ENCODE data around the gene ZNF524. TPM values are rescaled to one million over a fixed set of nuclear protein-coding genes. Genes with fewer than 3 reads are reported as not detected.

ZNF524 gene
- total RNA-seq, 1 donor from 2014 or later, result 21.2 TPM

DNA sequence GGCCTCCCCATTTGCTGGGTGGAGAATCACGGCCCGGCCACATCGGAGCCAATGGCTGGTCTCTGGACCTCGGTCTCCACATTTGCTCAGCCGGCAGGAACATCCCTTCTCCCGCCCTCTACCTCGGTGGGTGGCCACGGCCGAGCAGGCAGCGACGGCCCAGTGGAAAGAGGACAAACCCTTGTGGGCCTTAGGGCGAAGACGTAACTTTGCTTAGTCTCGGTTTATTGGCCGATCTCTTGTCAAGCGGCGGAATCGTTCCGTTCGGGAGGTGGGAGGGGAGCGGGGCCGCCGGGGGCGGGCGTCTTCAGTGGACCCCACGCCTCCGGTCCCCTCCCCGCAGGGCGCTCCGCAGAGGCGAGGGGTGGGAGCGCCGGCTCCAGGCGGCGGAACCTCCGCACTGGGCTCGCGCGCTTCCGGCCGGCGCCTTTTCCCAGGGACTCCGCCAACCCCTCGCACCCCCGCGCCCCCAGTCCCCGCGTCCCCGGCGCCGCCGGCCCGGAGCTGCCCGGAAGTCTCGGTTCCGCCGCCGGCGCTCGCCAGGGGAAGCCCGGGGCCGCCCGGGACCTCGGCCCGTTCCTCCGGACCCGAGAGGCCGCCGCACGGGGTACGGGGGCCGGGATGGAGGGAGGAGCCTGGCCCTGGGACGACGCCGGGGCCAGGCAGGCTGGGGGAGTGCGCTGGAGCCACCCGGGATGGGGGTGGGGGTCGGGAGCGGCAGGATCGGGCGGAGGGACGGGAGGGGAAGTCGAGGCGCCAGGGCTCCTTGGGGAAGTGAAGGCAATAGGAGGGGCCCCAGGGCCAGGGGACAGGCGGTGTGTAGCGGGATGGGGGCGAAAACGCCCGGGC is 40.7 kb downstream of the ZNF524 start, which contains the start of gene ZNF580:
Gene ZNF580 (plus strand): TSS at position 426 of the 849 bp plus-strand sequence. CDS start 1,507 bp downstream, outside the sequence.
- intact Hi-C loops (cut with micrococcal nuclease), result loop anchor here (5.0 kb wide), 1 partner anchor 1178 kb away; the partner anchor contains the start of gene LENG9

DNA sequence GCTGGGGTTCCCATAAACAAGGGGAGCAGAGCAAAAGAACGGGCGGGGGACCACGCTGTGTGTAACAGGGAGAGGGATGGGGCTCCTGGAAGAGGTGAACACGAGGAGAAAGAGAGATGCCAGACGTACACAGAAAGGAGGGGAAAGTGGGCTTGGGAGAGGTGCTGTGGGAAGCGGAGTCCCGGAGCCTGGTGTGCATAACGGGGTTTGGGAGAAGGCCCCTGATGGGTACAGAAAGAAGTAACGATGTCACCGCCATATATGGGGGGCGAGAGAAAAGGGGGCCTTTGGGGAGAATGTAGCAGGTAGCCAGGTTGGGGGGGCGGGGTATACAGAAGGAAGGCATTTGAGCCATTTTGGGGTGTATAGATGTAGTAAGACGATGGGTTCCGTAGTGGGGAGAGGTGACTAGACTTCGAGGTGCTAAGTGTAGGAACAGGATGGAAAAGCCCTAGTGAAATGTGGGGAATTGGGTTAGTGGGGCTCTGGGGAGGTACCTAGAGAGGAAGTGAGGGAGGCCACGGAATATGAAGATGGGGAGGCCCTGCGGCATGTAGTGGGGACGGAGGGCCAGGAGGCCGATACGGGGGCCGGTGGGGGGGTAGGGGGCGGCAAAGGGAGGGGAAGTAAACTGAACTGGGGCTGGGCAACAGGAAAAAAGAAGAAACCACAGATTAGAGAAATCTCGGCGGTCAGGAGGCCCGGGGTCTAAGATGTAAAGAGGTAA is 41.5 kb downstream of the ZNF524 start:
- intact Hi-C loops (cut with micrococcal nuclease), result loop anchor here (5.0 kb wide), 1 partner anchor 1179 kb away; the partner anchor contains the start of gene LENG9

GRCh38 chr19:55642153-55643002 is 42.3 kb downstream of the ZNF524 start:
- intact Hi-C loops (cut with micrococcal nuclease), result loop anchor here (1.0 to 5.0 kb wide), 3 partner anchors 7 to 1180 kb away; partner anchors contain the start of gene LENG9

DNA sequence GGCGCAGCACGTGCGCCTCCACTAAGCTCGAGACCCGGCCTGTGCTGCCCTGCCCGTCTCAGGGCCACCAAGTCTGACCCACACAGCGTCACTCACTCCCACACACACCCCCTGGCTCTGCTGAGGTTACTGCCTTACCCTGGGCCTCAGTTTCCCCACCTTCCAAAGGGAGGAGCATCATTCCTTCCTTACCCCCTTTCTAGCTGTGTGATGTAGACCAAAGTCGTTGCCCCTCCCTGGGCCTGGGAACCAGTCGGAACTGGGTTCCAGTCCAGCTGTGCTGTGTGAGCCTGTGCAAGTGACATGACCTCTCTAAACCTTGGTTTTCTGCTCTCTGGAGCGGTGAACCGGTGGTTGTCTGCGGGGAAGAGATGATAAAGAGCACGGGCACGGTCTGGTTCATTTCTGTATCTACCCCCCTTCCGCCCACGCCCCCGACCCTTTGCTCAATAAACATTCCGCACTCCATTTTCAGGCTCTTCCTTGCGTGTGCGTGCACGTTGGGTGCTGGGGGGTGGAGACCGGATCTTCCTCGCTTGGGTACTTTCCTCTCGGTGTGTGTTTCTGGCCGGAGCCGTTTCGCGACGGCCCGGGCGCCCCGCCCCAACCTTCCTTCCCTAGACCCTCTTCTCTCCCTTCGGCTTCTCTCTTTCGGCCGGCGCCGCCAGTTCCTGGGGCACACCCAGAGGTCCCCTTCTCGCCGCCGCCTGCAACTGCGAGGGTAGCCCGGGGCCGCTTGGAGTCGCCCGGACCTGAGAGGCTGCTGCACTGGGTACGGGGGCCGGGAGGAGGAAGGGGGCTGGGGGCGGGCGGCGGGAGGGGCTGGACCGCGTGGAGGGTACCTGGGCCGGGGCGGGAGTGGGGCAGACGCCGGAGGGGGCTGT is 43.2 kb downstream of the ZNF524 start, which contains the start of gene ZNF581:
Gene ZNF581 (plus strand): TSS at position 647 of the 884 bp plus-strand sequence. CDS start 923 bp downstream, outside the sequence.
- intact Hi-C loops (cut with micrococcal nuclease), result loop anchor here (1.0 to 5.0 kb wide), 3 partner anchors 8 to 1181 kb away; partner anchors contain the start of gene LENG9

- intact Hi-C loops (cut with micrococcal nuclease), result loop anchor here (1.0 to 5.0 kb wide), 3 partner anchors 9 to 1182 kb away; partner anchors contain the start of gene LENG9
These were observed 43.7 kb downstream of the ZNF524 start for GRCh38 chr19:55643887-55644176.

GRCh38 chr19:55644191-55644833 is 44.2 kb downstream of the ZNF524 start:
- intact Hi-C loops (cut with micrococcal nuclease), result loop anchor here (5.0 kb wide), 1 partner anchor 1182 kb away; the partner anchor contains the start of gene LENG9

DNA sequence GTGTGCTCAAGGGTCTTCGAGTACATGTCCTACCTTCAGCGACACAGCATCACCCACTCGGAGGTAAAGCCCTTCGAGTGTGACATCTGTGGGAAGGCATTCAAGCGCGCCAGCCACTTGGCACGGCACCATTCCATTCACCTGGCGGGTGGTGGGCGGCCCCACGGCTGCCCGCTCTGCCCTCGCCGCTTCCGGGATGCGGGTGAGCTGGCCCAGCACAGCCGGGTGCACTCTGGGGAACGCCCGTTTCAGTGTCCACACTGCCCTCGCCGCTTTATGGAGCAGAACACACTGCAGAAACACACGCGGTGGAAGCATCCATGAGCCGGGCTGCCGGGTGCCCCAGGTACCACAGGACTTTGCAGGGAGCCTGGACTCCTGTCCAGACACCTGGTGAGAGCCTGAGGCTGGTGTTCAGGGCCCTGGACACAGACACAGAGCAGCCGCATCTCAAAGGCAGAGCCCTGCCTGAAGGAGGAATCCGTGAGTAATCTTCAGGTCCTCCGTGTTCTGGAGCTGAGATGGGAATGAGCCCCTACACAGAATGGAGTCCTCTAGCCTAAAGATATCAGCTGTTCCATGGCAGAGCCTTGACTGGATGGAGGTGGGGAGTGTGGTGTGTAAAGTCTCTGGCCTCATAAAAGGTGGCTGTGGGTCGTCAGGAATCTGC is 44.9 kb downstream of the ZNF524 start:
- intact Hi-C loops (cut with micrococcal nuclease), result loop anchor here (5.0 kb wide), 1 partner anchor 1183 kb away; the partner anchor contains the start of gene LENG9

GRCh38 chr19:55645512-55645881 is 45.4 kb downstream of the ZNF524 start:
- intact Hi-C loops (cut with micrococcal nuclease), result no loop called here

GRCh38 chr19:55646889-55647731 is 47.0 kb downstream of the ZNF524 start:
- intact Hi-C loops (cut with micrococcal nuclease), result no loop called here

DNA sequence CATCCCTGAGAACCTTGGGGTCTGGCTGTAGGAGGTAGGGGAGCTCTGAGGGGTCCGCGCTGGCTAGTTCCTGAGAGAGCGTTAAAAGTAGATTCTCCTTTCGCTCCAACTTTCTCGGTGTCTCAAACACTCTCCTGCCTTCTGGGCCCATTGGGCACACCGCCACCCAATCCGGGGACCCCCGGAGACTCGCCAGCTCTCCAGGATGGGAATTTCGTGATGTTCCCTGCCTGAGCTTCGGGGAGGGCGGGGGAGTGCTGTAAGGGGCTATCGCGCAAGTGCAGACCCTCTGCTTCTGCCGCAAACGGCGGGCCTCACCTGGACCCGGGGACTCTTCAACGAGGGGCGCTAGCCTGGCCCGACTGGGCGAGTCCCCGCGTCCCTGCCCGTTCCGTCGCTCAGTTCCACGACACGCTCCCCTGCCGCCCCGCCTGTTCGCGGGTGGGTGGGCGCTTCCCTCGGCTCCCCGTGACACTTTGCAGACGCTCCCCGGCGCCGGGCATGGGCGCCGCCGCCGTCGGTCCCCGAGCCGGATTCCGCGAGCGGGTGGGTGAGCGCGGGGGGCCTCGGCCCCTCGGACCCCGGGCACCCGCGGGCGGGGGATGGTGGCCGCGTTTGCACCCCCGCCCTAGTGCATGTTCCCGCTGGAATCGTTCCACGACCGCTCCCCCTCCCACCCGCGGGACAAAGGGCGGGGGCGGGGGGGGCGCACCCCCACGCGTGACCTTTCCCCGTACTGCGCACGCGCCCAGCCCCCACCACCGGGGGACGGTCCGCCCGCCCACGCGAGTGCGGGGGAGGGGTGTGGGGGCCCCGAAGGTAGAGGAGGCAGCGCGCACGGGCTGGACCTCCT is 47.9 kb downstream of the ZNF524 start, which contains the start of gene CCDC106:
Gene CCDC106 (plus strand): TSS at position 481 of the 853 bp plus-strand sequence. CDS start 835 bp downstream, outside the sequence.
- intact Hi-C loops (cut with micrococcal nuclease), result no loop called here

GRCh38 chr19:55648585-55649267 is 48.6 kb downstream of the ZNF524 start:
- intact Hi-C loops (cut with micrococcal nuclease), result no loop called here

GRCh38 chr19:55649268-55650125 is 49.4 kb downstream of the ZNF524 start:
- intact Hi-C loops (cut with micrococcal nuclease), result loop anchor here (5.0 to 10.0 kb wide), 2 partner anchors 665 to 1782 kb away; partner anchors contain the start of genes MYADM and ZSCAN5A

- intact Hi-C loops (cut with micrococcal nuclease), result loop anchor here (5.0 to 10.0 kb wide), 2 partner anchors 665 to 1783 kb away; partner anchors contain the start of genes MYADM and ZSCAN5A
These were observed 50.1 kb downstream of the ZNF524 start for GRCh38 chr19:55650126-55650557.

GRCh38 chr19:55650602-55651230 is 50.6 kb downstream of the ZNF524 start:
- intact Hi-C loops (cut with micrococcal nuclease), result loop anchor here (5.0 to 10.0 kb wide), 2 partner anchors 664 to 1783 kb away; partner anchors contain the start of genes MYADM and ZSCAN5A
